ENCODE data around the gene CBARP. TPM values are rescaled to one million over a fixed set of nuclear protein-coding genes. Genes with fewer than 3 reads are reported as not detected.

CBARP gene
- polyA plus RNA-seq, 3 donors: not detected

DNA sequence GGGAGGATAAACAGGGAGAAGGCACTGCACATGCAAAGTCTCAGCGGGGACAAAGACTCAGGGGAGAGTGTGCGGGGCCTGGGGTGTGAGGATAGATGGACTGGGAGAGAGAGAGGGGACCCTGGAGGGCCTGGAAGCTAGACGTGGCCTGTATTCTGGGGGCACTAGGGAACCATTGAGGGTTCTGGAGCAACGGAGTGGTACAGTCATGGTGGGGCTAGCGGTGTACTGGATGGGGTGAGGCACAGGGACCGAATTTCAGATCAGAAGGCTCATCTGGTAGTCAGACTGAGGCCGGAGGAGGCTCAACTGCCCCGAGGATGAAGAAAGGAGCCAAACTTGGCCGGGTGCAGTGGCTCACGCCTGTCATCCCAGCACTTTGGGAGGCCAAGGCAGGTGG is 55.7 kb downstream of the CBARP start:
- peaks cover 0 to 2% (median 0%) of the 10 kb centered on the region in 7 donors for H3K9me3 Mint-ChIP-seq
- Histone ChIP-seq H3K79me2 (ENCODE audit: insufficient read depth, low read length) (peaks cover 16% of the 10 kb centered on the region), H3K4me1 (ENCODE audit: control insufficient read depth in 1 of 2, insufficient read depth in 2 of 2, low read length in 2 of 2) (peaks cover 51 to 64% of the 10 kb centered on the region in 2 donors), H3K27ac (ENCODE audit: low read depth in 1 of 2, low read length in 2 of 2) (peak overlapping the region; percentile 67 to 94), H3K27me3 (ENCODE audit: control insufficient read depth in 2 of 2, insufficient read depth in 2 of 2, low read length in 2 of 2) (no peaks in the 10 kb centered on the region), H2AFZ (ENCODE audit: insufficient read depth, low read depth, low read length, poor library complexity, severe bottlenecking) (no peak overlapping the region), H3K9ac (ENCODE audit: insufficient read depth, low read length, poor library complexity, severe bottlenecking) (no peak overlapping the region), H3K9me3 (replicated peaks in 1 of 2; ENCODE audit: control insufficient read depth in 1 of 2, insufficient read depth in 1 of 2, low read length in 2 of 2) (no peaks in the 10 kb centered on the region), H3K4me3 (replicated peaks in 1 of 3; ENCODE audit: low read depth in 2 of 3, low read length in 3 of 3) (peak overlapping the region in 1 of 3 experiments; percentile 78), H4K20me1 (ENCODE audit: insufficient read depth, low read length) (no peaks in the 10 kb centered on the region), H3K4me2 (replicated peaks; ENCODE audit: extremely low read depth, low read length, poor library complexity, severe bottlenecking) (peak overlapping the region; percentile 74), H3K36me3 (replicated peaks in 1 of 2; ENCODE audit: control insufficient read depth in 1 of 2, insufficient read depth in 2 of 2, low read length in 2 of 2) (no peaks in the 10 kb centered on the region)
- TF ChIP-seq, protein P1, sequence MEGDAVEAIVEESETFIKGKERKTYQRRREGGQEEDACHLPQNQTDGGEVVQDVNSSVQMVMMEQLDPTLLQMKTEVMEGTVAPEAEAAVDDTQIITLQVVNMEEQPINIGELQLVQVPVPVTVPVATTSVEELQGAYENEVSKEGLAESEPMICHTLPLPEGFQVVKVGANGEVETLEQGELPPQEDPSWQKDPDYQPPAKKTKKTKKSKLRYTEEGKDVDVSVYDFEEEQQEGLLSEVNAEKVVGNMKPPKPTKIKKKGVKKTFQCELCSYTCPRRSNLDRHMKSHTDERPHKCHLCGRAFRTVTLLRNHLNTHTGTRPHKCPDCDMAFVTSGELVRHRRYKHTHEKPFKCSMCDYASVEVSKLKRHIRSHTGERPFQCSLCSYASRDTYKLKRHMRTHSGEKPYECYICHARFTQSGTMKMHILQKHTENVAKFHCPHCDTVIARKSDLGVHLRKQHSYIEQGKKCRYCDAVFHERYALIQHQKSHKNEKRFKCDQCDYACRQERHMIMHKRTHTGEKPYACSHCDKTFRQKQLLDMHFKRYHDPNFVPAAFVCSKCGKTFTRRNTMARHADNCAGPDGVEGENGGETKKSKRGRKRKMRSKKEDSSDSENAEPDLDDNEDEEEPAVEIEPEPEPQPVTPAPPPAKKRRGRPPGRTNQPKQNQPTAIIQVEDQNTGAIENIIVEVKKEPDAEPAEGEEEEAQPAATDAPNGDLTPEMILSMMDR (IDR thresholded peaks at IDR 0.05): no peak
- WGBS (ENCODE audit: insufficient coverage): 98% methylated on average over 10 of the region's 10 CpGs
- intact Hi-C loops (cut with micrococcal nuclease): no loop called here
- H3K4me3 Mint-ChIP-seq: no peak overlapping the region
- H3K27ac Mint-ChIP-seq: peak overlapping the region in 5 of 7 donors; percentile 46 to 98 (median 74)
- peaks cover 0 to 7% (median 0%) of the 10 kb centered on the region in 3 donors for H3K27me3 Mint-ChIP-seq (ENCODE audit: low read depth in 3 of 3)
- peaks cover 0 to 8% of the 10 kb centered on the region in 2 donors for H3K36me3 Mint-ChIP-seq
- H3K4me1 Mint-ChIP-seq: peaks cover 56% of the 10 kb centered on the region
- no peak for DNase-seq

- H3K4me1 ChIP-seq (ENCODE audit: control insufficient read depth in 1 of 2, insufficient read depth in 2 of 2, low read length in 2 of 2): peaks cover 56 to 69% of the 10 kb centered on the region in 2 donors
- no peaks in the 10 kb centered on the region for H3K9me3 ChIP-seq (replicated peaks in 1 of 2; ENCODE audit: control insufficient read depth in 1 of 2, insufficient read depth in 1 of 2, low read length in 2 of 2)
- peak overlapping the region; percentile 67 for H3K9ac ChIP-seq (ENCODE audit: insufficient read depth, low read length, poor library complexity, severe bottlenecking)
- Mint-ChIP-seq H3K4me3 (peak overlapping the region in 1 of 2 donors; percentile 88), H3K27ac (peak overlapping the region; percentile 82 to 98 (median 96)), H3K27me3 (ENCODE audit: low read depth in 3 of 3) (peaks cover 0 to 7% (median 0%) of the 10 kb centered on the region in 3 donors), H3K9me3 (peaks cover 0 to 2% (median 0%) of the 10 kb centered on the region in 7 donors), H3K4me1 (peaks cover 61% of the 10 kb centered on the region), H3K36me3 (peaks cover 0 to 8% of the 10 kb centered on the region in 2 donors)
- no peak overlapping the region for H2AFZ ChIP-seq (ENCODE audit: insufficient read depth, low read depth, low read length, poor library complexity, severe bottlenecking)
- peak in 1 of 3 donors; percentile 5 for DNase-seq
- peak overlapping the region in 1 of 3 experiments; percentile 78 for H3K4me3 ChIP-seq (replicated peaks in 1 of 3; ENCODE audit: low read depth in 2 of 3, low read length in 3 of 3)
- 89% methylated on average over 11 of the region's 11 CpGs for WGBS (ENCODE audit: insufficient coverage)
- TF ChIP-seq, protein P1 (IDR thresholded peaks at IDR 0.05): no peak
- H3K4me2 ChIP-seq (replicated peaks; ENCODE audit: extremely low read depth, low read length, poor library complexity, severe bottlenecking): peak overlapping the region; percentile 74
- H3K27me3 ChIP-seq (ENCODE audit: control insufficient read depth in 2 of 2, insufficient read depth in 2 of 2, low read length in 2 of 2): no peaks in the 10 kb centered on the region
- intact Hi-C loops (cut with micrococcal nuclease): no loop called here
- H3K27ac ChIP-seq (ENCODE audit: low read depth in 1 of 2, low read length in 2 of 2): peak overlapping the region; percentile 67 to 94
- H3K79me2 ChIP-seq (ENCODE audit: insufficient read depth, low read length): peaks cover 16% of the 10 kb centered on the region
- H4K20me1 ChIP-seq (ENCODE audit: insufficient read depth, low read length): no peaks in the 10 kb centered on the region
- H3K36me3 ChIP-seq (replicated peaks in 1 of 2; ENCODE audit: control insufficient read depth in 1 of 2, insufficient read depth in 2 of 2, low read length in 2 of 2): no peaks in the 10 kb centered on the region
Observed at GRCh38 chr19:1181606-1182005, 56.2 kb downstream of the CBARP start.

Other genes with a start within 250 kb of the CBARP start
- under 1 TPM in 2 of 3 donors, not detected in 1; 0.13 to 0.27 TPM for gene GRIN3B, start 237.6 kb downstream of the CBARP start, polyA plus RNA-seq
- 100 to 1,000 TPM in 1 of 3 donors, 10 to 100 TPM in 2; 37.4 to 417 (median 45.0) TPM for gene TMEM259, start 216.9 kb downstream of the CBARP start, polyA plus RNA-seq
- gene RNU6-2, start 216.5 kb downstream of the CBARP start, polyA plus RNA-seq: not detected
- gene CNN2, start 211.4 kb downstream of the CBARP start, polyA plus RNA-seq: 100 to 1,000 TPM in 2 of 3 donors, 10 to 100 TPM in 1; 69.9 to 213 (median 144) TPM
- gene ABCA7, start 197.9 kb downstream of the CBARP start, polyA plus RNA-seq: 100 to 1,000 TPM in 1 of 3 donors, 1 to 10 TPM in 2; 1.7 to 104 (median 7.8) TPM
- 100 to 1,000 TPM; 108 to 308 (median 137) TPM for gene ARHGAP45, start 170.8 kb downstream of the CBARP start, polyA plus RNA-seq
- gene POLR2E, start 142.6 kb downstream of the CBARP start, polyA plus RNA-seq: 100 to 1,000 TPM; 183 to 222 (median 195) TPM
- gene GPX4, start 134.0 kb downstream of the CBARP start, polyA plus RNA-seq: 100 to 1,000 TPM; 459 to 508 (median 493) TPM
- 10 to 100 TPM in 1 of 3 donors, 1 to 10 TPM in 1, under 1 TPM in 1; 0.71 to 75.0 (median 2.6) TPM for gene SBNO2, start 63.7 kb downstream of the CBARP start, polyA plus RNA-seq
- gene STK11, start 32.2 kb downstream of the CBARP start, polyA plus RNA-seq: 10 to 100 TPM in 2 of 3 donors, 1 to 10 TPM in 1; 6.2 to 72.1 (median 15.4) TPM
- 100 to 1,000 TPM; 122 to 160 (median 143) TPM for gene ATP5F1D, start 3.7 kb upstream of the CBARP start, polyA plus RNA-seq
- gene MIDN, start 10.6 kb upstream of the CBARP start, polyA plus RNA-seq: 100 to 1,000 TPM in 1 of 3 donors, 10 to 100 TPM in 1, 1 to 10 TPM in 1; 5.6 to 301 (median 11.0) TPM
- gene CIRBP, start 31.3 kb upstream of the CBARP start, polyA plus RNA-seq: 100 to 1,000 TPM in 1 of 3 donors, 10 to 100 TPM in 2; 39.6 to 600 (median 51.1) TPM
- 10 to 100 TPM; 32.8 to 56.2 (median 40.0) TPM for gene FAM174C, start 37.5 kb upstream of the CBARP start, polyA plus RNA-seq
- not detected for gene EFNA2, start 47.9 kb upstream of the CBARP start, polyA plus RNA-seq
- 100 to 1,000 TPM; 119 to 232 (median 211) TPM for gene NDUFS7, start 145.9 kb upstream of the CBARP start, polyA plus RNA-seq
- 1 to 10 TPM in 1 of 3 donors, under 1 TPM in 2; 0.95 to 1.3 (median 0.96) TPM for gene GAMT, start 163.5 kb upstream of the CBARP start, polyA plus RNA-seq
- gene DAZAP1, start 169.6 kb upstream of the CBARP start, polyA plus RNA-seq: 10 to 100 TPM in 1 of 3 donors, 1 to 10 TPM in 2; 3.3 to 57.1 (median 4.2) TPM
- 1,000 to 10,000 TPM; 1,318 to 3,451 (median 1,526) TPM for gene RPS15, start 200.4 kb upstream of the CBARP start, polyA plus RNA-seq
- under 1 TPM in 1 of 3 donors, not detected in 2; 0.04 TPM for gene APC2, start 212.1 kb upstream of the CBARP start, polyA plus RNA-seq
- gene C19orf25, start 241.2 kb upstream of the CBARP start, polyA plus RNA-seq: 10 to 100 TPM; 18.2 to 20.9 (median 19.9) TPM